Epithelial cell of esophagus (primary cell): ENCODE results near the gene HOXC10.

Experiments
- DNase-seq: peaks from one replicate; pipeline ENCODE4 v3.0.0; 2010; ENCODE audit warnings: low read depth
- H3K4me3 ChIP-seq: 2 replicates; pipeline ENCODE4 v1.5.1; 2011; ENCODE audit warnings: mild to moderate bottlenecking, low read length, control low read depth
- CTCF ChIP-seq: IDR thresholded peaks from 2 replicates; pipeline ENCODE4 v1.5.1; 2011; ENCODE audit warnings: low read depth, mild to moderate bottlenecking, low read length, control low read depth, inconsistent platforms; ENCODE audit not compliant: insufficient read depth; ENCODE audit errors: missing control alignments

HOXC10 gene

DNA sequence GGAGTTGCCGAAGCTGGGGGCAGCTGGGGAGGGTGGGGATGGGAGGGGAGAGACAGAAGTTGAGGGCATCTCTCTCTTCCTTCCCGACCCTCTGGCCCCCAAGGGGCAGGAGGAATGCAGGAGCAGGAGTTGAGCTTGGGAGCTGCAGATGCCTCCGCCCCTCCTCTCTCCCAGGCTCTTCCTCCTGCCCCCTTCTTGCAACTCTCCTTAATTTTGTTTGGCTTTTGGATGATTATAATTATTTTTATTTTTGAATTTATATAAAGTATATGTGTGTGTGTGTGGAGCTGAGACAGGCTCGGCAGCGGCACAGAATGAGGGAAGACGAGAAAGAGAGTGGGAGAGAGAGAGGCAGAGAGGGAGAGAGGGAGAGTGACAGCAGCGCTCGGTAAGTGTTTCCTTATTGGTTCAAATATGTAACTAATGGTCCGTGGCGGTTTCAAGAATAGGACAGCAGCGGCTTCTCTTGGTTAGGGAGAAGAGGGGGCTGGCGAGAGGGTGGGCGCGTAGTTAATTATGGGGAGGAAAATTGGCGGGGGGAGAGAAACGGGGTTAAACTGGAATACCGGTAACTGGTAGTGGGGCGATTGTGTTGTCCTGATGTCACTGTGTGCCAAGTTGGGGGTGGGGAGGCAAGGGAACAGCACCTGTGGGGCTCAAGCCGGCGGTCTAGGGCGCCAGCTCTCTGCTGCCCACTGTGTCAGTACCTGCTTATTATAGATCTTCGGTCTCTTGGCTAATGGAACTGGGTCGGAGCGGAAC is 32.3 kb downstream of the HOXC10 start:
- H3K4me3 ChIP-seq = peak overlapping the region; percentile 41
- no peak for DNase-seq
- no peak for TF ChIP-seq CTCF

DNA sequence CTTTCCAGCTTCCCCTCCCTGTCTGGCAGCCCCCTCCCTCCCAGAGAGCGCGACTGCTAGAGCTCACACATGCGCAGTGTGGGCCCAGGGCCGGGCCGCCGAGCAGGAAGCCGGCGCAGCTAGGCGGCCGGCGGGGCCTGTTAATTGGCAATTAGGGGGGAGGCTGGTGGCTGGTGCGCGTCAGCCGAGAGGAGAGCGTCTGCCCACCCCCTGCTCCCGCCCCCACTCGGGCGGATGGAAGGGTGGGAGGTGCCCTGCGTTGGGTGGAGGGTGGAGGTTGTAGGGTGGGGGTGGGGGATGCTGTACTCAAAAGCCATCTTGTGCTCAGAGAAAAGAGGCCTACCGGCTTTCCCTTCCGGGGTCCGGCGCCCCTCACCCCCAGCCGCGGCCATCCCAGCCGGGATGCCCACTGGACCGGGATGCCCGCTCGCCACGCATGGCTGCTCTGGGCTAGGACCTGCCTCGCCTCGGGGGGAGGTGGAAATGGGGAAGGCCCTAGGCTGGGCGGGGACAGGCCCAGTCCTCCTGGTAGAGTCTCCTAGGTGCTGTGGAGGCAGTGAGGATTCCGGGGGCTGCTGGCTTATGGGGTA is 33.0 kb downstream of the HOXC10 start:
- peak overlapping the region; percentile 41 for H3K4me3 ChIP-seq
- peak; percentile 44 for DNase-seq
- TF ChIP-seq CTCF = no peak

- DNase-seq = no peak
- no peak for TF ChIP-seq CTCF
- peak overlapping the region; percentile 41 for H3K4me3 ChIP-seq
These were observed 33.6 kb downstream of the HOXC10 start for GRCh38 chr12:54018468-54018984.

DNA sequence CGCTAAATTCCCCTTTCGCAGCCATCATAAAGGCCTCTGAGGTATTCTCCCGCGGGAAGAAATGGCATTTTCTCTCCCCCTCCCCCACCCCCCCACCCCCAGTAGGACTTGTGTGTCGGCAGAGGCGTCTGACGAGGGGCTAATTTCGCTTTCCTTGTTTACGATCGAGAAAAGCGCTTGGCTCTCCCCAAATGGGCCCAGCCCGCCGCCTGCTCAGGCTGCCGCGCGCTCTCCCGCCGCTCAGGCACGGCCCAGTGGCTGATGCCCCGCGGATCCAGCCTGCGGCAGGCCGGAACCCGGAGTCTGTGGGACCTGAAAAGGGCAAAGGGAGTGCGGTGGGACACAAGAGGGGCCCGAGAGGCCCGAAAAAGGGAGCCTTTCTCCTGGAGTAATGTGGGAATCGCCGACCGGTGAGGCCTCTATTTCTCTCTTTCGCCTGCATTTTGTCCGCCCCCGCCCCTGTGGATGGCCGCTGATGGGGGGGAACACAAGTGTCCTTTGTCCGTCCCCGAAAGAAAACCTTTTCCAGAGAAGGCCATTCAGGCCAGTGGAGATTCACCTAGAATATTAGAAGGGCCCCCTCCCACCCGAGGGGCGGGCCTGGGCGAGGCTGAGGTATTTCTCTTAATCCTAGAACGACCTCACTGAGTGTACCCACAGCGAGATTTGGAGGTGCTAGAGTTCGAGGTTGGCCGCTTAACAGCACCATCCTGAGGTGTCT is 34.3 kb downstream of the HOXC10 start:
- no peak overlapping the region for H3K4me3 ChIP-seq
- TF ChIP-seq CTCF = no peak
- DNase-seq = no peak

GRCh38 chr12:54019924-54020590 is 35.1 kb downstream of the HOXC10 start:
- no peak for DNase-seq
- no peak overlapping the region for H3K4me3 ChIP-seq
- TF ChIP-seq CTCF = no peak

- no peak for DNase-seq
- no peak for TF ChIP-seq CTCF
- no peak overlapping the region for H3K4me3 ChIP-seq
These were observed 35.9 kb downstream of the HOXC10 start for GRCh38 chr12:54020591-54021405.
